Measurements from ENCODE around the gene MAN2A2. TPM values are rescaled to one million over a fixed set of nuclear protein-coding genes. Genes with fewer than 3 reads are reported as not detected.

Gene MAN2A2
- total RNA-seq, 1 experiment from 2014 or later, result 31.0 TPM

DNA sequence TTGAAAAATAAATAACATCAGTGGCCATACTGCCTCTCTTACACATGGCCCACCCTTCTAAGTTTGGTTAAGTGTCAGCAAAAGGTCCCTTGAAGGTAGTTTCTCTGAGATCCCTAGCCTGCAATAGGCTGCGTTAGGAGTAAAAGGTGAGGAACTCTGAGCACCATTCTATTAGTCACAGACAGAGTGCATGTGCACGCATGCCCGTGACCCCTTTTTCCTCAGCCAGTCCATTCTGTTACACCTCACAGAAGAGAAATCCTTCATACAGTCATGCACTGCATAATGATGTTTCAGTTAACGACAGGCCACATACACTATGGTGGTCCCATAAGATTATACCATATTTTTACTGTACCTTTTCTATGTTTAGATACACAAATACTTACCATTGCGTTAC, 64.1 kb downstream of the MAN2A2 start (continued):
- TF ChIP-seq RORB (CRISPR knock-in tag; IDR thresholded peaks at IDR 0.05) (no peak), TEAD1 (CRISPR knock-in tag; IDR thresholded peaks at IDR 0.05) (no peak)
- TF ChIP-seq, protein P1, sequence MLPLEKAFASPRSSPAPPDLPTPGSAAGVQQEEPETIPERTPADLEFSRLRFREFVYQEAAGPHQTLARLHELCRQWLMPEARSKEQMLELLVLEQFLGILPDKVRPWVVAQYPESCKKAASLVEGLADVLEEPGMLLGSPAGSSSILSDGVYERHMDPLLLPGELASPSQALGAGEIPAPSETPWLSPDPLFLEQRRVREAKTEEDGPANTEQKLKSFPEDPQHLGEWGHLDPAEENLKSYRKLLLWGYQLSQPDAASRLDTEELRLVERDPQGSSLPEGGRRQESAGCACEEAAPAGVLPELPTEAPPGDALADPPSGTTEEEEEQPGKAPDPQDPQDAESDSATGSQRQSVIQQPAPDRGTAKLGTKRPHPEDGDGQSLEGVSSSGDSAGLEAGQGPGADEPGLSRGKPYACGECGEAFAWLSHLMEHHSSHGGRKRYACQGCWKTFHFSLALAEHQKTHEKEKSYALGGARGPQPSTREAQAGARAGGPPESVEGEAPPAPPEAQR (CRISPR knock-in tag; IDR thresholded peaks at IDR 0.05), result no peak

DNA sequence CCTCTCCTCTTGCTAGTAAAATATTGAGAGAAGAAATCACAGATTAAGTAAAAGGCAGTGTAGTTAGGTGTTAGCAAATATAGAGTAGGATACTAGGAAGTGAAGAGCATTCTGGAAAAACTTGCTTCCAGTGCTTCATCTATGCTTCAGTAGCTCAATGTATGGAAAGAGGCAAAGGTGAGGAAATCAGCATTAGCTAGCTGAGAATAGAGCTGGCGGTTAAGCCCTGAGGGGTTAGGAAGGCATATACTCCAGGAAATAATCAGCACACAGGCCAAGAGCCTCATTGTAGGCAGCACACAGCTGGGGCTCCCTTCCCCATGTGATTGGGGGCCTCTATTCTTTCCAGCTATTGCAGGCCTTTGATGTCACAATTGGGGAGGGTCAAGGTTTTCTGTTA, 65.3 kb downstream of the MAN2A2 start:
- TF ChIP-seq NFYB (CRISPR knock-in tag; conservative IDR thresholded peaks at IDR 0.05; ENCODE audit: low read depth) (no peak), OVOL2 (CRISPR knock-in tag; IDR thresholded peaks at IDR 0.05; ENCODE audit: borderline replicate concordance) (no peak), ETV6 (CRISPR knock-in tag; IDR thresholded peaks at IDR 0.05) (no peak), HMGA2 (CRISPR knock-in tag; IDR thresholded peaks at IDR 0.05) (no peak), FOXJ3 (CRISPR knock-in tag; IDR thresholded peaks at IDR 0.05; ENCODE audit: borderline replicate concordance) (no peak)
- TF ChIP-seq, protein P2, sequence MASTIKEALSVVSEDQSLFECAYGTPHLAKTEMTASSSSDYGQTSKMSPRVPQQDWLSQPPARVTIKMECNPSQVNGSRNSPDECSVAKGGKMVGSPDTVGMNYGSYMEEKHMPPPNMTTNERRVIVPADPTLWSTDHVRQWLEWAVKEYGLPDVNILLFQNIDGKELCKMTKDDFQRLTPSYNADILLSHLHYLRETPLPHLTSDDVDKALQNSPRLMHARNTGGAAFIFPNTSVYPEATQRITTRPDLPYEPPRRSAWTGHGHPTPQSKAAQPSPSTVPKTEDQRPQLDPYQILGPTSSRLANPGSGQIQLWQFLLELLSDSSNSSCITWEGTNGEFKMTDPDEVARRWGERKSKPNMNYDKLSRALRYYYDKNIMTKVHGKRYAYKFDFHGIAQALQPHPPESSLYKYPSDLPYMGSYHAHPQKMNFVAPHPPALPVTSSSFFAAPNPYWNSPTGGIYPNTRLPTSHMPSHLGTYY (CRISPR knock-in tag; IDR thresholded peaks at IDR 0.05), result no peak
- TF ChIP-seq, protein P3, sequence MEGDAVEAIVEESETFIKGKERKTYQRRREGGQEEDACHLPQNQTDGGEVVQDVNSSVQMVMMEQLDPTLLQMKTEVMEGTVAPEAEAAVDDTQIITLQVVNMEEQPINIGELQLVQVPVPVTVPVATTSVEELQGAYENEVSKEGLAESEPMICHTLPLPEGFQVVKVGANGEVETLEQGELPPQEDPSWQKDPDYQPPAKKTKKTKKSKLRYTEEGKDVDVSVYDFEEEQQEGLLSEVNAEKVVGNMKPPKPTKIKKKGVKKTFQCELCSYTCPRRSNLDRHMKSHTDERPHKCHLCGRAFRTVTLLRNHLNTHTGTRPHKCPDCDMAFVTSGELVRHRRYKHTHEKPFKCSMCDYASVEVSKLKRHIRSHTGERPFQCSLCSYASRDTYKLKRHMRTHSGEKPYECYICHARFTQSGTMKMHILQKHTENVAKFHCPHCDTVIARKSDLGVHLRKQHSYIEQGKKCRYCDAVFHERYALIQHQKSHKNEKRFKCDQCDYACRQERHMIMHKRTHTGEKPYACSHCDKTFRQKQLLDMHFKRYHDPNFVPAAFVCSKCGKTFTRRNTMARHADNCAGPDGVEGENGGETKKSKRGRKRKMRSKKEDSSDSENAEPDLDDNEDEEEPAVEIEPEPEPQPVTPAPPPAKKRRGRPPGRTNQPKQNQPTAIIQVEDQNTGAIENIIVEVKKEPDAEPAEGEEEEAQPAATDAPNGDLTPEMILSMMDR (IDR thresholded peaks at IDR 0.05), result no peak
- TF ChIP-seq, protein P4, sequence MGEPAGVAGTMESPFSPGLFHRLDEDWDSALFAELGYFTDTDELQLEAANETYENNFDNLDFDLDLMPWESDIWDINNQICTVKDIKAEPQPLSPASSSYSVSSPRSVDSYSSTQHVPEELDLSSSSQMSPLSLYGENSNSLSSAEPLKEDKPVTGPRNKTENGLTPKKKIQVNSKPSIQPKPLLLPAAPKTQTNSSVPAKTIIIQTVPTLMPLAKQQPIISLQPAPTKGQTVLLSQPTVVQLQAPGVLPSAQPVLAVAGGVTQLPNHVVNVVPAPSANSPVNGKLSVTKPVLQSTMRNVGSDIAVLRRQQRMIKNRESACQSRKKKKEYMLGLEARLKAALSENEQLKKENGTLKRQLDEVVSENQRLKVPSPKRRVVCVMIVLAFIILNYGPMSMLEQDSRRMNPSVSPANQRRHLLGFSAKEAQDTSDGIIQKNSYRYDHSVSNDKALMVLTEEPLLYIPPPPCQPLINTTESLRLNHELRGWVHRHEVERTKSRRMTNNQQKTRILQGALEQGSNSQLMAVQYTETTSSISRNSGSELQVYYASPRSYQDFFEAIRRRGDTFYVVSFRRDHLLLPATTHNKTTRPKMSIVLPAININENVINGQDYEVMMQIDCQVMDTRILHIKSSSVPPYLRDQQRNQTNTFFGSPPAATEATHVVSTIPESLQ (CRISPR knock-in tag; IDR thresholded peaks at IDR 0.05), result no peak
- TF ChIP-seq, protein P5, sequence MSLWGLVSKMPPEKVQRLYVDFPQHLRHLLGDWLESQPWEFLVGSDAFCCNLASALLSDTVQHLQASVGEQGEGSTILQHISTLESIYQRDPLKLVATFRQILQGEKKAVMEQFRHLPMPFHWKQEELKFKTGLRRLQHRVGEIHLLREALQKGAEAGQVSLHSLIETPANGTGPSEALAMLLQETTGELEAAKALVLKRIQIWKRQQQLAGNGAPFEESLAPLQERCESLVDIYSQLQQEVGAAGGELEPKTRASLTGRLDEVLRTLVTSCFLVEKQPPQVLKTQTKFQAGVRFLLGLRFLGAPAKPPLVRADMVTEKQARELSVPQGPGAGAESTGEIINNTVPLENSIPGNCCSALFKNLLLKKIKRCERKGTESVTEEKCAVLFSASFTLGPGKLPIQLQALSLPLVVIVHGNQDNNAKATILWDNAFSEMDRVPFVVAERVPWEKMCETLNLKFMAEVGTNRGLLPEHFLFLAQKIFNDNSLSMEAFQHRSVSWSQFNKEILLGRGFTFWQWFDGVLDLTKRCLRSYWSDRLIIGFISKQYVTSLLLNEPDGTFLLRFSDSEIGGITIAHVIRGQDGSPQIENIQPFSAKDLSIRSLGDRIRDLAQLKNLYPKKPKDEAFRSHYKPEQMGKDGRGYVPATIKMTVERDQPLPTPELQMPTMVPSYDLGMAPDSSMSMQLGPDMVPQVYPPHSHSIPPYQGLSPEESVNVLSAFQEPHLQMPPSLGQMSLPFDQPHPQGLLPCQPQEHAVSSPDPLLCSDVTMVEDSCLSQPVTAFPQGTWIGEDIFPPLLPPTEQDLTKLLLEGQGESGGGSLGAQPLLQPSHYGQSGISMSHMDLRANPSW (CRISPR knock-in tag; conservative IDR thresholded peaks at IDR 0.05; ENCODE audit: low read depth), result no peak
- TF ChIP-seq, protein P6, sequence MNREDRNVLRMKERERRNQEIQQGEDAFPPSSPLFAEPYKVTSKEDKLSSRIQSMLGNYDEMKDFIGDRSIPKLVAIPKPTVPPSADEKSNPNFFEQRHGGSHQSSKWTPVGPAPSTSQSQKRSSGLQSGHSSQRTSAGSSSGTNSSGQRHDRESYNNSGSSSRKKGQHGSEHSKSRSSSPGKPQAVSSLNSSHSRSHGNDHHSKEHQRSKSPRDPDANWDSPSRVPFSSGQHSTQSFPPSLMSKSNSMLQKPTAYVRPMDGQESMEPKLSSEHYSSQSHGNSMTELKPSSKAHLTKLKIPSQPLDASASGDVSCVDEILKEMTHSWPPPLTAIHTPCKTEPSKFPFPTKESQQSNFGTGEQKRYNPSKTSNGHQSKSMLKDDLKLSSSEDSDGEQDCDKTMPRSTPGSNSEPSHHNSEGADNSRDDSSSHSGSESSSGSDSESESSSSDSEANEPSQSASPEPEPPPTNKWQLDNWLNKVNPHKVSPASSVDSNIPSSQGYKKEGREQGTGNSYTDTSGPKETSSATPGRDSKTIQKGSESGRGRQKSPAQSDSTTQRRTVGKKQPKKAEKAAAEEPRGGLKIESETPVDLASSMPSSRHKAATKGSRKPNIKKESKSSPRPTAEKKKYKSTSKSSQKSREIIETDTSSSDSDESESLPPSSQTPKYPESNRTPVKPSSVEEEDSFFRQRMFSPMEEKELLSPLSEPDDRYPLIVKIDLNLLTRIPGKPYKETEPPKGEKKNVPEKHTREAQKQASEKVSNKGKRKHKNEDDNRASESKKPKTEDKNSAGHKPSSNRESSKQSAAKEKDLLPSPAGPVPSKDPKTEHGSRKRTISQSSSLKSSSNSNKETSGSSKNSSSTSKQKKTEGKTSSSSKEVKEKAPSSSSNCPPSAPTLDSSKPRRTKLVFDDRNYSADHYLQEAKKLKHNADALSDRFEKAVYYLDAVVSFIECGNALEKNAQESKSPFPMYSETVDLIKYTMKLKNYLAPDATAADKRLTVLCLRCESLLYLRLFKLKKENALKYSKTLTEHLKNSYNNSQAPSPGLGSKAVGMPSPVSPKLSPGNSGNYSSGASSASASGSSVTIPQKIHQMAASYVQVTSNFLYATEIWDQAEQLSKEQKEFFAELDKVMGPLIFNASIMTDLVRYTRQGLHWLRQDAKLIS (CRISPR knock-in tag; IDR thresholded peaks at IDR 0.05; ENCODE audit: borderline replicate concordance), result no peak
- TF ChIP-seq, protein P7, sequence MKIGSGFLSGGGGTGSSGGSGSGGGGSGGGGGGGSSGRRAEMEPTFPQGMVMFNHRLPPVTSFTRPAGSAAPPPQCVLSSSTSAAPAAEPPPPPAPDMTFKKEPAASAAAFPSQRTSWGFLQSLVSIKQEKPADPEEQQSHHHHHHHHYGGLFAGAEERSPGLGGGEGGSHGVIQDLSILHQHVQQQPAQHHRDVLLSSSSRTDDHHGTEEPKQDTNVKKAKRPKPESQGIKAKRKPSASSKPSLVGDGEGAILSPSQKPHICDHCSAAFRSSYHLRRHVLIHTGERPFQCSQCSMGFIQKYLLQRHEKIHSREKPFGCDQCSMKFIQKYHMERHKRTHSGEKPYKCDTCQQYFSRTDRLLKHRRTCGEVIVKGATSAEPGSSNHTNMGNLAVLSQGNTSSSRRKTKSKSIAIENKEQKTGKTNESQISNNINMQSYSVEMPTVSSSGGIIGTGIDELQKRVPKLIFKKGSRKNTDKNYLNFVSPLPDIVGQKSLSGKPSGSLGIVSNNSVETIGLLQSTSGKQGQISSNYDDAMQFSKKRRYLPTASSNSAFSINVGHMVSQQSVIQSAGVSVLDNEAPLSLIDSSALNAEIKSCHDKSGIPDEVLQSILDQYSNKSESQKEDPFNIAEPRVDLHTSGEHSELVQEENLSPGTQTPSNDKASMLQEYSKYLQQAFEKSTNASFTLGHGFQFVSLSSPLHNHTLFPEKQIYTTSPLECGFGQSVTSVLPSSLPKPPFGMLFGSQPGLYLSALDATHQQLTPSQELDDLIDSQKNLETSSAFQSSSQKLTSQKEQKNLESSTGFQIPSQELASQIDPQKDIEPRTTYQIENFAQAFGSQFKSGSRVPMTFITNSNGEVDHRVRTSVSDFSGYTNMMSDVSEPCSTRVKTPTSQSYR (CRISPR knock-in tag; IDR thresholded peaks at IDR 0.05), result no peak
- TF ChIP-seq, protein P8, sequence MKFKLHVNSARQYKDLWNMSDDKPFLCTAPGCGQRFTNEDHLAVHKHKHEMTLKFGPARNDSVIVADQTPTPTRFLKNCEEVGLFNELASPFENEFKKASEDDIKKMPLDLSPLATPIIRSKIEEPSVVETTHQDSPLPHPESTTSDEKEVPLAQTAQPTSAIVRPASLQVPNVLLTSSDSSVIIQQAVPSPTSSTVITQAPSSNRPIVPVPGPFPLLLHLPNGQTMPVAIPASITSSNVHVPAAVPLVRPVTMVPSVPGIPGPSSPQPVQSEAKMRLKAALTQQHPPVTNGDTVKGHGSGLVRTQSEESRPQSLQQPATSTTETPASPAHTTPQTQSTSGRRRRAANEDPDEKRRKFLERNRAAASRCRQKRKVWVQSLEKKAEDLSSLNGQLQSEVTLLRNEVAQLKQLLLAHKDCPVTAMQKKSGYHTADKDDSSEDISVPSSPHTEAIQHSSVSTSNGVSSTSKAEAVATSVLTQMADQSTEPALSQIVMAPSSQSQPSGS (CRISPR knock-in tag; IDR thresholded peaks at IDR 0.05; ENCODE audit: borderline replicate concordance, low read depth), result no peak
- TF ChIP-seq, protein P9, sequence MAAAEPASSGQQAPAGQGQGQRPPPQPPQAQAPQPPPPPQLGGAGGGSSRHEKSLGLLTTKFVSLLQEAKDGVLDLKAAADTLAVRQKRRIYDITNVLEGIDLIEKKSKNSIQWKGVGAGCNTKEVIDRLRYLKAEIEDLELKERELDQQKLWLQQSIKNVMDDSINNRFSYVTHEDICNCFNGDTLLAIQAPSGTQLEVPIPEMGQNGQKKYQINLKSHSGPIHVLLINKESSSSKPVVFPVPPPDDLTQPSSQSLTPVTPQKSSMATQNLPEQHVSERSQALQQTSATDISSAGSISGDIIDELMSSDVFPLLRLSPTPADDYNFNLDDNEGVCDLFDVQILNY (CRISPR knock-in tag; IDR thresholded peaks at IDR 0.05), result no peak
- Mint-ChIP-seq H3K36me3 (peaks cover 77% of the 10 kb centered on the region), H3K27me3 (ENCODE audit: low read depth) (no peaks in the 10 kb centered on the region), H3K27ac (no peak overlapping the region), H3K9me3 (no peaks in the 10 kb centered on the region), H3K4me3 (no peak overlapping the region), H3K4me1 (no peaks in the 10 kb centered on the region)
- ChIA-PET POLR2A (interaction anchor here (0.6 kb wide), 1 partner anchor 425 kb away, joined by 4 read pairs; no protein-coding TSS in a partner anchor), CTCF (interaction anchor here (2.4 to 6.2 kb wide), 2 partner anchors 11 to 65 kb away, joined by 6 to 50 read pairs; no protein-coding TSS in a partner anchor)
- no peak for DNase-seq (ENCODE audit: low spot score)
- ATAC-seq, result no peak

Measured in WTC11 (cell line).